NCI-H2196 (cell line): Measurements from ENCODE around the gene OR56A1.

Experiments
- DNase-seq: peaks from one replicate; lab custom pipeline; 2025; ENCODE audit not compliant: unreplicated experiment; lab: John Stamatoyannopoulos, UW

The OR56A1 gene

DNA sequence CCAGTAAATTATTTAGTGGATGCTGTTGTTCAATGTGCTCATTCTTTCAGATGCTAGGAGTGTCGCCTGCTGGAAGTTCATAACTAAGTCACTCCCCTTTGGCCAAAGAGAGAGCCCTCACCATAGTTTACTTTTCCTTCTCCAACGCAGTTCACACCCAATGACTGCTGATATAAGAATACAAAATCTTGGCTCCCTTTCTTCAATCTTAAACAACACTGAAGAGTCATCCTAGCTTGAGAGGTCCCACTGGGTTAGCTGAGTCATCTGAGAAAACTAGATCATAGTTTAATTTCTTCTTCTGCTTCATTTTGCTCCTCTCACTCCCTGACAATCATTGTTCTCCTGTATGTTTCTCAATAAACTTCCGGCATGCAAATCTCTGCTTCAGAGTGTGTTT is 38.4 kb downstream of the OR56A1 start:
- no peak for DNase-seq

DNA sequence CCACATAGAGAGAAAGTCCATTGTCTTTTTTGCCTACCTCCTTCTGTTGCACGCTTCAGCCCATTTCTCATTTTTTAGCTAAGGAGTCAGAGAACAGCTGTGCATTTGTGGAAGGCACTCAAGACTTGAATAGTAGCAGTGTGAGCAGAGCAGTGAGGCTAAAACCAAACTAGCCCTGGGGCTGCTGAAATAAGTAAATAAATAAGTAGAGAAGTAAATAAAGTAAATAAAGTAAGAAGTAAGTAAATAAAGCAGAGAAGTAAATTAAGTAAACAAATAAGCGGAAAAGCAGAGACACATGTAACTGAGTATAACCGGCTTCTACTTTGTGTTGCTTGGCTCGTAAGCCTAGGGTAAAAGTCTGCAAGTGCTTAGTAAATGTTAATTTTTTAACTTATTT is 41.4 kb downstream of the OR56A1 start:
- DNase-seq = no peak

DNA sequence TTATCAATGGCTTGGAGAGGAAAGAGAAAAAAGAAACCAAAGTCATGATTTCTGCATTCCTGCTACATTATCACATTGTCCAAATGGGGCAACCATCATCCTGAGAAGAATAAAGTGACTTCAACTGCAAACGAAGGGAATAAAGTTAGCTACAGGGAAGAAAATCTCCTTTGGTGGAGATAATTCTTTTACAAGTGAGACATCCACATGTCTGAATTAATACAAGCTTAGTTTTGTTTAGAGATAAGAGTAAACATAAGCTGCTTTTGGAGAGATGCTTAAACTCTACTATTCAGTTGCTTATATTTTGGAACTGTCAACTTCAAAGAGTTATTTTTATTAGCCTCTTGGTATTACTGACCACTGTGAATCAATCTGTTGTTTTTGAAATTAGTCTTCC is 43.7 kb downstream of the OR56A1 start, which contains the start of gene OR52L1:
OR52L1 (minus strand) TSS at position 101 of the 400 bp plus-strand sequence; CDS start at position 46, 55 bp downstream.
- DNase-seq = no peak

DNA sequence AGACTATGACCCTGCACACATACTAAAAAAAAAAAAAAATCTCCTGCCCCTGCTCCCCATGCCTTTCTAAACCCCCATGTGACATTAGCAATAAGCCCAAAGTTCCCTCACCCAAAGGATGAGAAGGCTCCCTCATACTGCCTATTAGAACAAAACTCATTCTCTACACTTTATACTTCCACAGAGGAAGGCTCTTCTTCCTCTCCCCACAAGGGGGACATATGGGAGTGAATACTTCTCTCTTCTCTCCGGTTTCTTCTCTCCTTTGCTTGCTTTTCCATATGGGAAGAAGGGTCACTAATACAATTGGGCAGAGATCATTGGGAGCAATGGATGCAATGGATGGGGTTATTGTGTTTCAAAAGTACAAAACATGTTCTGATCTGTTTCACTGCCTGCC is 47.1 kb downstream of the OR56A1 start:
- DNase-seq = no peak

DNA sequence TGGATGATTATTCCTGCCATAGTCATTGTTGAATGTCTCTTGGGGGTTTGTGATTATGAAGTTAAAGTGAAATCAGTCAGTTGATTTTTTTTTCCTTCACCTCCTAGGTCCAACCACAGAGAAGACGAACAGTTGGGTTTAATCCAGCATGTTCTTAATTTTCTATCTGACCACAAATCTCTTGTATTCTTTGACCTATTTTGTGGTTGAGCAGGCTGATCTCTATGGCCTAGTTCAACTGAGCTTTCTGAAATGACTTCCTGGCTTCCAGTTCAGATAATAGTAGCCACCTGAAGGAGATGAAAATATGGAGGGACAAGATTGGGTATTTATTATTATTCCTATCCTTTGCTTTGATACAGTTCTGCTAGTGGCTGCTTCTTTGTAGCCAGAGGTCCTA is 57.0 kb downstream of the OR56A1 start:
- no peak for DNase-seq
